Activated gamma-delta T cell (primary cell): Measurements from ENCODE around the gene ZFC3H1.

Experiments used
- DNase-seq: peaks from one replicate; lab custom pipeline; 2025; lab: John Stamatoyannopoulos, UW

Gene ZFC3H1

GRCh38 chr12:71639341-71639760 lies 24.3 kb downstream of the ZFC3H1 start:
- no peak for DNase-seq

- no peak for DNase-seq
Measured at GRCh38 chr12:71638499-71638898, 25.1 kb downstream of the ZFC3H1 start.

- no peak for DNase-seq
Measured at GRCh38 chr12:71636704-71637115, 26.9 kb downstream of the ZFC3H1 start.

GRCh38 chr12:71627438-71628002 lies 36.1 kb downstream of the ZFC3H1 start:
- DNase-seq = no peak

GRCh38 chr12:71626768-71627167 lies 36.9 kb downstream of the ZFC3H1 start:
- DNase-seq = no peak

- DNase-seq = no peak
Measured at GRCh38 chr12:71626098-71626497, 37.5 kb downstream of the ZFC3H1 start.

- no peak for DNase-seq
Measured at GRCh38 chr12:71625476-71625875, 38.2 kb downstream of the ZFC3H1 start.

- no peak for DNase-seq
Measured at GRCh38 chr12:71621938-71622337, 41.7 kb downstream of the ZFC3H1 start.

GRCh38 chr12:71610031-71610795 lies 53.4 kb downstream of the ZFC3H1 start:
- DNase-seq = no peak

- no peak for DNase-seq
Measured at GRCh38 chr12:71607494-71608330, 55.9 kb downstream of the ZFC3H1 start.

- no peak for DNase-seq
Measured at GRCh38 chr12:71605039-71605438, 58.6 kb downstream of the ZFC3H1 start.

GRCh38 chr12:71602761-71603577 lies 60.7 kb downstream of the ZFC3H1 start:
- no peak for DNase-seq

GRCh38 chr12:71601546-71601945 lies 62.1 kb downstream of the ZFC3H1 start:
- DNase-seq = no peak

- no peak for DNase-seq
Measured at GRCh38 chr12:71599210-71599609, 64.4 kb downstream of the ZFC3H1 start.

GRCh38 chr12:71594214-71594948 lies 69.3 kb downstream of the ZFC3H1 start:
- DNase-seq = no peak

- no peak for DNase-seq
Measured at GRCh38 chr12:71592841-71593240, 70.8 kb downstream of the ZFC3H1 start.

GRCh38 chr12:71591601-71592000 lies 72.0 kb downstream of the ZFC3H1 start:
- no peak for DNase-seq

GRCh38 chr12:71589478-71589881 lies 74.2 kb downstream of the ZFC3H1 start:
- DNase-seq = no peak

GRCh38 chr12:71587012-71587411 lies 76.6 kb downstream of the ZFC3H1 start:
- DNase-seq = no peak

GRCh38 chr12:71585218-71585617 lies 78.4 kb downstream of the ZFC3H1 start:
- DNase-seq = no peak

- DNase-seq = no peak
Measured at GRCh38 chr12:71584356-71584755, 79.3 kb downstream of the ZFC3H1 start.
